ENCODE results near the gene SGMS1.

- TF ChIP-seq CTCF (IDR thresholded peaks at IDR 0.05) (no peak), POLR2A (IDR thresholded peaks at IDR 0.05) (no peak)
Observed at GRCh38 chr10:50431791-50432190, 192.0 kb downstream of the SGMS1 start.

All from heart left ventricle (tissue), 13 donors.